ENCODE measurements around the gene ASTN2. TPM values are rescaled to one million over a fixed set of nuclear protein-coding genes. Genes with fewer than 3 reads are reported as not detected.

Gene ASTN2
- polyA plus RNA-seq, 1 experiment = 6.6 TPM

GRCh38 chr9:116383133-116383532 is 1031.7 kb downstream of the ASTN2 start:
- ChIA-PET POLR2A (no interaction called here), CTCF (no interaction called here)
- no peak overlapping the region for H3K27ac ChIP-seq (ENCODE audit: low read depth, low read length)
- no peaks in the 10 kb centered on the region for H3K27me3 ChIP-seq (ENCODE audit: control insufficient read depth, insufficient read depth, low read length)
- no peak for TF ChIP-seq CTCF (IDR thresholded peaks at IDR 0.05; ENCODE audit: low read depth, low read length)
- DNase-seq (ENCODE audit: low read depth, low spot score) = no peak
- no peaks in the 10 kb centered on the region for H3K9me3 ChIP-seq (ENCODE audit: control insufficient read depth, insufficient read depth, low read length)
- H3K4me3 ChIP-seq (ENCODE audit: low read depth, low read length) = no peak overlapping the region

- no peaks in the 10 kb centered on the region for H3K27me3 ChIP-seq (ENCODE audit: control insufficient read depth, insufficient read depth, low read length)
- ChIA-PET POLR2A (no interaction called here), CTCF (no interaction called here)
- no peaks in the 10 kb centered on the region for H3K9me3 ChIP-seq (ENCODE audit: control insufficient read depth, insufficient read depth, low read length)
- H3K27ac ChIP-seq (ENCODE audit: low read depth, low read length) = no peak overlapping the region
- no peak for DNase-seq (ENCODE audit: low read depth, low spot score)
- no peak for TF ChIP-seq CTCF (IDR thresholded peaks at IDR 0.05; ENCODE audit: low read depth, low read length)
- H3K4me3 ChIP-seq (ENCODE audit: low read depth, low read length) = no peak overlapping the region
Measured at GRCh38 chr9:116382053-116382452, 1032.8 kb downstream of the ASTN2 start.

- no peak for DNase-seq (ENCODE audit: low read depth, low spot score)
- no peak overlapping the region for H3K4me3 ChIP-seq (ENCODE audit: low read depth, low read length)
- no peak for TF ChIP-seq CTCF (IDR thresholded peaks at IDR 0.05; ENCODE audit: low read depth, low read length)
- no peaks in the 10 kb centered on the region for H3K9me3 ChIP-seq (ENCODE audit: control insufficient read depth, insufficient read depth, low read length)
- POLR2A ChIA-PET = no interaction called here
- no peaks in the 10 kb centered on the region for H3K27me3 ChIP-seq (ENCODE audit: control insufficient read depth, insufficient read depth, low read length)
- no peak overlapping the region for H3K27ac ChIP-seq (ENCODE audit: low read depth, low read length)
- CTCF ChIA-PET = no interaction called here
Measured at GRCh38 chr9:116381350-116381749, 1033.5 kb downstream of the ASTN2 start.

GRCh38 chr9:116380496-116380995 is 1034.3 kb downstream of the ASTN2 start:
- no peak for DNase-seq (ENCODE audit: low read depth, low spot score)
- TF ChIP-seq CTCF (IDR thresholded peaks at IDR 0.05; ENCODE audit: low read depth, low read length) = no peak
- Histone ChIP-seq H3K9me3 (ENCODE audit: control insufficient read depth, insufficient read depth, low read length) (no peaks in the 10 kb centered on the region), H3K4me3 (ENCODE audit: low read depth, low read length) (no peak overlapping the region), H3K27ac (ENCODE audit: low read depth, low read length) (no peak overlapping the region), H3K27me3 (ENCODE audit: control insufficient read depth, insufficient read depth, low read length) (no peaks in the 10 kb centered on the region)
- POLR2A ChIA-PET = no interaction called here
- CTCF ChIA-PET = interaction anchor here (0.6 to 1.0 kb wide), 2 partner anchors 233 to 733 kb away, joined by 3 to 5 read pairs; no protein-coding TSS in a partner anchor

GRCh38 chr9:116379821-116380220 is 1035.0 kb downstream of the ASTN2 start:
- ChIA-PET POLR2A (no interaction called here), CTCF (interaction anchor here (0.6 to 1.0 kb wide), 3 partner anchors 232 to 1366 kb away, joined by 3 to 5 read pairs (median 5); no protein-coding TSS in a partner anchor)
- TF ChIP-seq CTCF (IDR thresholded peaks at IDR 0.05; ENCODE audit: low read depth, low read length) = no peak
- Histone ChIP-seq H3K27me3 (ENCODE audit: control insufficient read depth, insufficient read depth, low read length) (no peaks in the 10 kb centered on the region), H3K27ac (ENCODE audit: low read depth, low read length) (no peak overlapping the region), H3K4me3 (ENCODE audit: low read depth, low read length) (no peak overlapping the region), H3K9me3 (ENCODE audit: control insufficient read depth, insufficient read depth, low read length) (no peaks in the 10 kb centered on the region)
- no peak for DNase-seq (ENCODE audit: low read depth, low spot score)

Data from AG04450 (cell line).